GM18867 (cell line): ENCODE results near the gene CYB561D2.

Experiments used
- ATAC-seq: cut with Tn5 transposase; IDR thresholded peaks from one replicate; pipeline ENCODE4 v1.9.1; 2021; ENCODE audit warnings: mild to moderate bottlenecking, moderate library complexity; ENCODE audit not compliant: unreplicated experiment

The CYB561D2 gene

GRCh38 chr3:50340448-50341329 is 10.0 kb upstream of the CYB561D2 start, which contains the start of gene RASSF1:
RASSF1 (minus strand) TSS chr3:50340836; CDS start chr3:50340805, 31 bp downstream.
- ATAC-seq, result no peak

GRCh38 chr3:50341537-50341936 is 9.1 kb upstream of the CYB561D2 start:
- no peak for ATAC-seq

GRCh38 chr3:50341996-50342650 is 8.5 kb upstream of the CYB561D2 start:
- no peak for ATAC-seq

DNA sequence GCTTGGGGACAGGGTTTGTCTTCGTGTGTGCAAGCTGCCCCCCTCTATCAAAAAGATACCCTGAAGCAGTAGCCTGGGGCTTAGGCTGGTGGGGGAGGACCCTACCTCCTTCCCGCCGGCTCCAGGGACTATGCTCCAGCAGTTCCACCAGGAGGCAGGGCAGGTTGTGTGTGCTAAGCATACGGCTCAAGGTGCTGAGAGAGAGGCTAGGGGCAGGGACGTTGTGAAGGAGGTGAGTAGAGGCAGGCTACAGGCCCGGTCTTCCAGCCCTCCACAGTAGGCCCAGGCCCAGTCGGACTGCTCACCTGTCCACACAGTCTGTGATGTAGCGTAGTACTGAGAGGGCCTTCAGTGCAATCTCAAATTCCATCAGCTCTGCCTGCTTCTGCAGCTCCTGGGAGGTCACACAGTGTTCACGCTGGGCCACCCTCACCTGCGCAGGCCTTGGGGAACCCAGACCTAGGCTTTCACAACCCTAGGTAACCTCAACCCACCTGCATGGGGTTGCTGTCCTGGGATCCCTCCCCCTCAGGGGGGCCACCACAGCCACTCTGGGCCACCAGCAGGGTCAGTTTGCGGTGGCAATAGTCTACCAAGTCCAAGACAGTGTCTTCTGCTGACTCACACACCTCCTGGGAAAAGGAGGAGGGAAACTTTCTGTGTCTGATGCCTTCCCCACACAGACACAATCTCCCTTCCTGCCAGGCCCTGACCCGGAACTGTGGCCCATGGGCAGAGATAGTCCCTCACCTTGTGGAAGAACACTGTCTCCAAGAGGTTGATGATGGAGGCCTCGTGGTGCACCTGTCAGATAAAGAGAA is 7.6 kb upstream of the CYB561D2 start:
- ATAC-seq, result no peak

GRCh38 chr3:50345008-50345407 is 5.7 kb upstream of the CYB561D2 start:
- ATAC-seq, result no peak

DNA sequence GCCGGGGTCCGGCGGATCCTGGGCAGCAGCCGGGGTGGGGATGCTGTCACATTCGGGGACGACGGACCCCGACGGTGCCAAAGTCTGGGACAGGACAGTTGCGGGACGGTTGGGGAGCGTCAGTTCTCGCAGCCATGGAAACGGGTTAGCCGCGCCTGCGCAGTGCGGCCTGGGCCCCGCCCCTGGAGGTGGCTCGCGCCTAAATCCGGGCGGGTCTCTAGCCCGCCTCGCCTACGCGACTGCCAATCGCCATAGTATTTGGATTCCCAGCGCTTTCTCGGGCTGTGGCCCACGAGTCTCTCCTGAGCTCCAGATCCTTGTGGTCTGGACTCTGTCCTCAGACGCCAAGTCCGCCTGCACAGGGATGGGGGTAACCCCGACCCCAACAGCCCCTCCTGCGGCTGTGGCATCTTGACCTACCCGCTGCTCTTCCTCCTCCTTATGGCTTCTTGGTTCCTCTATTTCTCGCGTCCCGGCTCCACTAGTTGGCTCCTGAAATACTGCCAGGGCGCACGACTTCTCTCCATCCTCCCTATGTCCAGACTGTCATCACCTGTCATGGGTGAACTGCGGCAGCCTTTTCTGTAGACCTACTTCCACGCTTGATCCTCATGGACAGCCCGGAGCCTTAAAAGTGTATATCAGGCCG is 5.0 kb upstream of the CYB561D2 start, which contains the start of gene ZMYND10:
ZMYND10 (minus strand) TSS at position 147 of the 649 bp plus-strand sequence. CDS start 153 bp downstream, outside the sequence.
- no peak for ATAC-seq

DNA sequence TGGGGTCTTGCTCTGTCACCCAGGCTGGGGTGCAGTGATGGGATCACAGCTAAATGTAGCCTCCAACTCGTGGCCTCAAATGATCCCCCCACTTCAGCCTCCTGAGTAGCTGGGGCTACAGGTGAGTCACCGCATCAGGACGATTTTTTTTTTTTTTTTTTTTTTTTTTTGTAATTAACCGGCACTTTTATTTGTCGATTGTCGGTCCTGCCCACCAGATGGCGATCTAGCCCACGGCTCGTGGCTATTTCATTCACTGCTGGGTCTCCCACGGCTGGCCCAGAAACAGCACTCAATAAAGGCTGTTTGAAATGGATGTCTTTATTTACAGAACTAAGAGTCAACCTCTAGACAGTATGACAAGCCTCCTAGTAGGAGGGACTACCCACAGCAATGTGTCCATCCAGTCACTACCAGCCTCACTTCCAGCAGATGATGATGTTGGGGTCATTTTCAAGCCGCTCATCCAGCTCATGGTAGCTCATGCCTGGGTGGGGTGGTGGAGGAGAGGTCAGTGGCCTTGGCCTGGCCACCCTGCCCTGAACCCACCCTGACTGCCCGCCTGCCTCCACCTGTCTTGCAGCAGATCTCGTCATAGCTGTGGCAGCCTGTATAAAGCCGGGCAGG is 3.4 kb upstream of the CYB561D2 start:
- ATAC-seq, result no peak

GRCh38 chr3:50350213-50350526 is 492 bp upstream of the CYB561D2 start:
- no peak for ATAC-seq

DNA sequence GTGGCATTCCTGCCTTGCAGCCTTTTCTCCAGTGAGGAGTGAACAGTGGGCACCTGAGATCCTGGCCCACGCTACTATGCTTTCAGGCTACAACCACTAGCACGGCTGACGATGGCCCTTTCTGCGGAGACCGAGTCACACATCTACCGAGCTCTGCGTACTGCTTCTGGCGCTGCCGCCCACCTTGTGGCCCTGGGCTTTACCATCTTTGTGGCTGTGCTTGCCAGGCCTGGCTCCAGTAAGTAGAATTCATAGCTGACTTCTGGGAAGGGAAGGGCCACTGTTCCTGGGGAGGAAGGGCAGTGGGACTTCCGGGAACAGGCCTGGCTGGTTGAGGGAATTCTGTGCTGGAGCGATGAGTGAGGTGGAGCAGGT is 648 bp downstream of the CYB561D2 start:
- no peak for ATAC-seq

DNA sequence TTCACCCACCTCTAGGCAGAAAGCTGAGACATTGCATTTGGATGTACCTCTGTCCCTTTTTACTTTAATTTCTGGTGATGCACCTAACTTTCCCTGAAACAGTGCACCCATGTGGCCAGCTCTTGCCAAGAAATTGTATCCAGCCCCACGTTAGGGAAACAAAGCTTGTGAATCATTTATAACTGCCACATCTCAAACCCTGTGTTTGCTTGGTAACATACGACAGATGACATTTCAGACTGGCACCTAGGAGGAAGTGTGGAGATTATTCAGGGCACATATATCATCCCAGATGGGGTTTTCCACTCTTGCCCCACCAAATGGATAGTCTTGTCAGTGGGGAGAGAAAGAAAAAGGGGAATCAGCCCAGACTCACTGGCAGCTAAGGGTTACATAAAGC is 2.1 kb downstream of the CYB561D2 start:
- no peak for ATAC-seq

- no peak for ATAC-seq
These were observed 2.8 kb downstream of the CYB561D2 start for GRCh38 chr3:50353245-50354004.

- ATAC-seq, result no peak
These were observed 3.6 kb downstream of the CYB561D2 start for GRCh38 chr3:50354186-50354764.

DNA sequence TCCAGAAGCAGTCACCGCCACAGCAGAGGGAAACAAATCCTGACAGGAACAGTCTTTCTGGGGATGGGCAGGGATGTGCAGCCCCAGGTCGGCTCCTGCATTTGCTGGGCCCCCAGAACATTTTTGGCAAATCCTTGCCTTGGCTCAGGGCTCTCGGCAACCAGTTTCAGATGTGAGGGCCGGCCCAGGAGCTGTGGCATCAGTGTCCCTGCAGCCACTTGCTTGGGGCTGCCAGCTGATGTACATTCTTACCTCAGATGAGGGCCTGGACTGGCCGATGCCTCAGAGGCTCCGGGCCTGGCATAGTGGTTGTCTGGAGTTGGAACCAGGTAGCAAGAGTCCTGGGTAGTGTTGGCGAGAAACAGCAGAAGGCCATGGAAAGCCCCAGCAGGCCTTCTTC is 4.2 kb downstream of the CYB561D2 start:
- no peak for ATAC-seq

GRCh38 chr3:50355829-50356552 is 5.3 kb downstream of the CYB561D2 start:
- no peak for ATAC-seq

DNA sequence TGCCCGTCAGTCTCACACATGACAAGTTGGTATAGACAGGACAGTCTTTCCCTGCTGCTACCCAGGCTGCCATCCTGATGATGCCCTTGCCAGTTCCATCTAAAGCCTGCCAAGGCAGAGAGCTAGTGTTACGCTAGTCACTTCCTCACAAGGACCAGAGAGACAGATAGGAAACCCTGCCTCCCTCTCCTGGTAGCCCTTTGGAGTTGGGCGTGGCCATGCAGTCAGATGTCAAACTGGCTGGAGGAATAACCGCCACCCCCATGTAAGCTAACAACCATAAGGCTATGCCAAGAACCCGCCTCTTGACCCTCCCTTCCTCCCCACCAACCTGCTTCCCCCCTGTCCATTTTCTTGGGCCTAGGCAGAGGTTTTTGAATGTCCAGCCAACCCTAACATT is 5.9 kb downstream of the CYB561D2 start:
- no peak for ATAC-seq

DNA sequence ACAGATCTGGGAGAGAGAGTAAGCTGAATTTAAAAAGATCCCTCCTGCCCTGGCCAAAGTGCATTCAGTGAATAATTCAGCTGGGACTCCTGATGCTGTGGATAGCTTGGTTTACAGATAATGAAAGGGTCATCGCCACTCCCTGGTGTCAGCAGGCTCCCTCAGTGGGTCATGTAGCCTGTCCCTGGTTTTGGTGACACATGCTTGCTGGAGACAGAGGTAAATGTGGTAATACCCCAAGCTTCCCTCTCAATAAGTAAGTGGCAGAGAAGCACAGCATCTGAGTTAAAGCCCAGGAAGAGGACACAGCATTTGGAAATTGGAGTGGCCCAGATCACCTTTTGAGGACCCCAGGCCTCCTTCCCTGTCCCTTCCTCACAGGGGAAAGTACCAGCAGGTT is 6.8 kb downstream of the CYB561D2 start:
- ATAC-seq, result no peak

GRCh38 chr3:50358355-50358910 is 7.8 kb downstream of the CYB561D2 start:
- no peak for ATAC-seq
